Uterus (tissue), 2 donors: ENCODE data around the gene MOB3B.

Experiments used
- POLR2A ChIP-seq, 2 donors: fragments of 450-650 bp; IDR thresholded peaks; one replicate each; pipeline ENCODE4 v1.6.1; 2016; ENCODE audit warnings: antibody characterized with exemption in 2 of 2, mild to moderate bottlenecking in 1 of 2, moderate library complexity in 1 of 2
- TF ChIP-seq, protein P1 (sequence below), 4 experiments: fragments of 200-600 bp in 2 of 4; fragments of 450-650 bp in 2 of 4; sonication (generic) in 2 of 4; IDR thresholded peaks; one replicate each; pipeline ENCODE4 v1.5.1; 2016 to 2019; ENCODE audit warnings: antibody characterized with exemption in 4 of 4, mild to moderate bottlenecking in 2 of 4, moderate library complexity in 1 of 4

DNA sequence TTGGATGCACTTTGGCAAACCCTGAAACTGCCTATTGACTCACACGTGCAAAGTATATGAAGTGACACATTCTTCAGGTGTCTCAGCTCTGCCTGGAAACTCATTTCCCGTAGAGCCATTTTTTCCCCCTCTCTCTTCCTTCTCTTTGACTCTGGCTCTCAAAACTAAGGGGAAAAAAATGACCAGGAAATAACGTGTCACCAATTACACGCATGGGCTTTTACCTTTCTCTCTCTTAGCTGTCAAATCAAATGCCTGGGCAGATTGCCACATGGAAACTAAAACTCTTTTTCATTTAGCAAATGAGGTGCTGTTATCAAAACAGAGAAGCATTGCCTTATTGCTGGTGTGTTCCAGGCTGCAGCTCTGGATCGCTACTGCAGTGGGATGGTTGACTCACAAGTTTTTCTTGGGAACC lies 23.9 kb downstream of the MOB3B start:
- TF ChIP-seq, protein P1, sequence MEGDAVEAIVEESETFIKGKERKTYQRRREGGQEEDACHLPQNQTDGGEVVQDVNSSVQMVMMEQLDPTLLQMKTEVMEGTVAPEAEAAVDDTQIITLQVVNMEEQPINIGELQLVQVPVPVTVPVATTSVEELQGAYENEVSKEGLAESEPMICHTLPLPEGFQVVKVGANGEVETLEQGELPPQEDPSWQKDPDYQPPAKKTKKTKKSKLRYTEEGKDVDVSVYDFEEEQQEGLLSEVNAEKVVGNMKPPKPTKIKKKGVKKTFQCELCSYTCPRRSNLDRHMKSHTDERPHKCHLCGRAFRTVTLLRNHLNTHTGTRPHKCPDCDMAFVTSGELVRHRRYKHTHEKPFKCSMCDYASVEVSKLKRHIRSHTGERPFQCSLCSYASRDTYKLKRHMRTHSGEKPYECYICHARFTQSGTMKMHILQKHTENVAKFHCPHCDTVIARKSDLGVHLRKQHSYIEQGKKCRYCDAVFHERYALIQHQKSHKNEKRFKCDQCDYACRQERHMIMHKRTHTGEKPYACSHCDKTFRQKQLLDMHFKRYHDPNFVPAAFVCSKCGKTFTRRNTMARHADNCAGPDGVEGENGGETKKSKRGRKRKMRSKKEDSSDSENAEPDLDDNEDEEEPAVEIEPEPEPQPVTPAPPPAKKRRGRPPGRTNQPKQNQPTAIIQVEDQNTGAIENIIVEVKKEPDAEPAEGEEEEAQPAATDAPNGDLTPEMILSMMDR (IDR thresholded peaks at IDR 0.05), result no peak
- TF ChIP-seq POLR2A (IDR thresholded peaks at IDR 0.05), result no peak
